Karpas-422 (cell line): ENCODE measurements around the gene ADAMTSL3. TPM values are rescaled to one million over a fixed set of nuclear protein-coding genes. Genes with fewer than 3 reads are reported as not detected.

Experiments used
- DNase-seq: peaks from one replicate; pipeline ENCODE4 v3.0.0-alpha.2; 2015
- H2AFZ ChIP-seq: fragments of 200-600 bp; sonication (generic); 2 replicates; pipeline ENCODE4 v1.6.1; 2014; ENCODE audit warnings: antibody characterized with exemption, low read length, mixed read lengths
- H3K27ac ChIP-seq: fragments of 200-600 bp; sonication (generic); 2 replicates; pipeline ENCODE4 v1.5.1; 2014; ENCODE audit warnings: mild to moderate bottlenecking, low read length, moderate library complexity
- H3K27me3 ChIP-seq: fragments of 200-600 bp; sonication (generic); 2 replicates; pipeline ENCODE4 v1.6.1; 2014; ENCODE audit warnings: low read length, mixed read lengths
- H3K36me3 ChIP-seq: fragments of 200-600 bp; sonication (generic); 2 replicates; pipeline ENCODE4 v1.6.1; 2014; ENCODE audit warnings: low read length, mixed read lengths; ENCODE audit not compliant: insufficient read depth
- H3K4me1 ChIP-seq: fragments of 200-600 bp; sonication (generic); 2 replicates; pipeline ENCODE4 v1.6.1; 2014; ENCODE audit warnings: mild to moderate bottlenecking, low read length, mixed read lengths
- H3K4me2 ChIP-seq: fragments of 200-600 bp; sonication (generic); 2 replicates; pipeline ENCODE4 v1.6.1; 2014; ENCODE audit warnings: low read length, low read depth, mild to moderate bottlenecking; ENCODE audit not compliant: poor library complexity, severe bottlenecking
- H3K4me3 ChIP-seq: fragments of 200-600 bp; sonication (generic); 2 replicates; pipeline ENCODE4 v1.5.1; 2014; ENCODE audit warnings: mild to moderate bottlenecking, antibody characterized with exemption, low read length, mixed read lengths
- H3K79me2 ChIP-seq: fragments of 200-600 bp; sonication (generic); 2 replicates; pipeline ENCODE4 v1.6.1; 2014; ENCODE audit warnings: mild to moderate bottlenecking, low read length, mixed read lengths
- H3K9ac ChIP-seq: fragments of 200-600 bp; sonication (generic); 2 replicates; pipeline ENCODE4 v1.6.0; 2014; ENCODE audit warnings: low read length
- H3K9me2 ChIP-seq: fragments of 200-600 bp; sonication (generic), shearing (Covaris generic); replicated peaks from 2 replicates; pipeline ENCODE4 v1.6.0; 2014; ENCODE audit warnings: mild to moderate bottlenecking, low read length, moderate library complexity; ENCODE audit not compliant: insufficient read depth
- H3K9me3 ChIP-seq: fragments of 300-700, 200-600 bp; sonication (generic); 2 replicates; pipeline ENCODE4 v1.6.1; 2014; ENCODE audit warnings: low read length, mixed read lengths
- H4K20me1 ChIP-seq: fragments of 200-600 bp; sonication (generic); 2 replicates; pipeline ENCODE4 v1.6.1; 2014; ENCODE audit warnings: mild to moderate bottlenecking, antibody characterized with exemption, low read length, low read depth; ENCODE audit not compliant: insufficient read depth
- total RNA-seq: library from RNA; depleted of rRNA; stranded (reverse); fragments of >200 nt; shearing (Covaris generic); gene quantifications from 2 replicates; pipeline ENCODE4 v1.2.3, GENCODE V29; 2014; ENCODE audit warnings: low replicate concordance

The ADAMTSL3 gene
- total RNA-seq, 1 experiment from 2014 or later, result not detected

DNA sequence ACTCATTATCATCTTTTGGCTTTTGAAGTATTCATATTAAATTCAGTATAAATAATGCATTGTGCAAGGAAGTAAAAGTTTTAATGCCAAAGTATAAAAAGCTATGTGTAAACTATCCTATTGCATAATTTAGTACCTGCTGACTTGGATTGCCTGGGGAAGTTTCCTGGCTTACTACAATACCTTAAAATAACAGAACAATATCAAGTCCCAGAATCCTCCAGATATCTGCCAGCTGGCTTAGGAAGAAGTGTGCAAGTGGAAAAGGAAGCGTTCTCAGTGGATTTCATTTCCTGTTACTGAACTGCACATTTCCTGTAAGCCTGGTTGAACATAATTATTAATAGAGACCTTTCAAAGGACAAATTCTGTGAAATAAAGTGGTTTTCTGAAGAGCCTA lies 236.7 kb downstream of the ADAMTSL3 start:
- DNase-seq, result no peak
- Histone ChIP-seq H4K20me1 (no peaks in the 10 kb centered on the region), H3K4me3 (no peak overlapping the region), H3K27ac (no peak overlapping the region), H2AFZ (no peak overlapping the region), H3K4me2 (no peak overlapping the region), H3K27me3 (no peaks in the 10 kb centered on the region), H3K79me2 (no peaks in the 10 kb centered on the region), H3K36me3 (no peaks in the 10 kb centered on the region), H3K9ac (no peak overlapping the region), H3K9me2 (no peaks in the 10 kb centered on the region), H3K4me1 (no peaks in the 10 kb centered on the region), H3K9me3 (no peaks in the 10 kb centered on the region)

DNA sequence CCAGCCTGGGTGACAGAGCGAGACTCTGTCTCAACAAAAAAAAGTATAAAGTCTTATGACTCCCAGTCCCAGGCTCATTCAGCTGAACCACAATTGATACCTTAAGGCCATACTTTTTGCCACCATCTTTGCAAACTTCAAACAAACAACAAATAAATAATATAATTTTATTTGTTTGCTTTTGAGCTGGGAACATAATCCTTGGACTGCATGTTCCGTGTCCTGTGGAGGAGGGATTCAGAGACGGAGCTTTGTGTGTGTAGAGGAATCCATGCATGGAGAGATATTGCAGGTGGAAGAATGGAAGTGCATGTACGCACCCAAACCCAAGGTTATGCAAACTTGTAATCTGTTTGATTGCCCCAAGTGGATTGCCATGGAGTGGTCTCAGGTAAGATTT lies 238.6 kb downstream of the ADAMTSL3 start:
- no peaks in the 10 kb centered on the region for H3K27me3 ChIP-seq
- H3K9me3 ChIP-seq, result no peaks in the 10 kb centered on the region
- no peaks in the 10 kb centered on the region for H3K79me2 ChIP-seq
- H3K9me2 ChIP-seq, result no peaks in the 10 kb centered on the region
- no peaks in the 10 kb centered on the region for H3K4me1 ChIP-seq
- no peak overlapping the region for H3K27ac ChIP-seq
- no peak overlapping the region for H3K4me3 ChIP-seq
- DNase-seq, result no peak
- no peak overlapping the region for H2AFZ ChIP-seq
- no peak overlapping the region for H3K9ac ChIP-seq
- no peaks in the 10 kb centered on the region for H3K36me3 ChIP-seq
- no peaks in the 10 kb centered on the region for H4K20me1 ChIP-seq
- H3K4me2 ChIP-seq, result no peak overlapping the region

DNA sequence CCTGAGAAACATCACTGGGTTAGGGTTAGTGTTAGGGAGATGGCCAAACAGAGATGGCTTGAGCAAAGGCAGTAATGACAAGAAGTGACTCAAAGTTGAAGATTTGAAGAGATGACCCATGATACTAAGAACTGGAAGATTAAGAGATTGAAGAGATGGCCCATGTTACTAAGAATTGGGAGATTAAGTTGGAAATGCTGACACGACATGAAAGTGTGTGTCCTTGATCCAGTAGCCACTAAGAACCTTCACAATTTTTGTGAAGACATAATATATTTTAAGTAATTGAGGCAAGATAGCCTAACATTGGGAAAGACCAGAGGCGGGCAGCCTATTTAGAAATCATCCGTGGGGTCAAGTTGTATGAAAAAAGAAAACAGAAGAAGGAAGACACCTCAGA lies 239.4 kb downstream of the ADAMTSL3 start:
- Histone ChIP-seq H3K27ac (no peak overlapping the region), H3K4me3 (no peak overlapping the region), H3K79me2 (no peaks in the 10 kb centered on the region), H4K20me1 (no peaks in the 10 kb centered on the region), H3K27me3 (no peaks in the 10 kb centered on the region), H3K9ac (no peak overlapping the region), H3K4me1 (no peaks in the 10 kb centered on the region), H3K9me2 (no peaks in the 10 kb centered on the region), H3K4me2 (no peak overlapping the region), H3K36me3 (no peaks in the 10 kb centered on the region), H2AFZ (no peak overlapping the region), H3K9me3 (no peaks in the 10 kb centered on the region)
- DNase-seq, result no peak

DNA sequence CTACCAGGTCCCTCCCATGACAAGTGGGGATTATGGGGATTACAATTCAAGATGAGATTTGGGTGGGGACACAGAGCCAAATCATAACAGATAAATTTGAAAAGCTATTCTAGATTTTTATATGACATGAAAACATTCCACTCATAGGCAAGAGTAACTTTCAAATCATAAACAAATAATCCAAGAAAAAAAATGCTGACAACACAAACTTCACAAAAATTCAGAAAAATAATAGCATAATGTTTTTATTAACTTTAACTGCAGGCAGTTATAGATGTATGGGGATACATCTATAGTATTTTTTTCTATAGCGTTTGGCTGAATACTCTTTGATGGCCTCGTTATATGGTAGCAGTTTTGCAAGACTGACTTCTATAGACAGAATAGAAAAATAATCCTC lies 243.1 kb downstream of the ADAMTSL3 start:
- Histone ChIP-seq H3K4me1 (no peaks in the 10 kb centered on the region), H3K4me3 (no peak overlapping the region), H3K9me3 (no peaks in the 10 kb centered on the region), H3K4me2 (no peak overlapping the region), H4K20me1 (no peaks in the 10 kb centered on the region), H3K27ac (no peak overlapping the region), H3K27me3 (no peaks in the 10 kb centered on the region), H3K79me2 (no peaks in the 10 kb centered on the region), H3K9ac (no peak overlapping the region), H2AFZ (no peak overlapping the region), H3K36me3 (no peaks in the 10 kb centered on the region), H3K9me2 (no peaks in the 10 kb centered on the region)
- DNase-seq, result no peak

DNA sequence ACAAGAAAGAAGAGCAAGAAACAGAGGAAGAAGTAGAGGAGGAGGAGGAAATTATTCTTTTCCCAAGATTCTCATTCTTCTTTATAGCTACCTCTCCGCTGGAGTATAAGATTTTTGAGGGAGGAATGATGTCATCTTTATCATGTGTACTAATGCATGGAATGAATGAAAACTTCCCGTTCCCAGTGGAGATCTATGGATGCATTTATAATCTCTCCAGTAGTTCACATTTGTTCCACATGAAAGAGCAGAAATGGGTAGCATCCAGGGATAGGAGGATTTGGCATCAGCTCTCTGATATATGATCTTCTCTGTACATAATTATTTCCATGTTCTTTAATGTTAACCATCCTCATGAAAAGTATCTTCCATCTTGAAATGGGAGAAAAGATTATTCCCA lies 244.4 kb downstream of the ADAMTSL3 start:
- no peak overlapping the region for H3K27ac ChIP-seq
- H4K20me1 ChIP-seq, result no peaks in the 10 kb centered on the region
- no peaks in the 10 kb centered on the region for H3K9me2 ChIP-seq
- H3K4me1 ChIP-seq, result no peaks in the 10 kb centered on the region
- no peak for DNase-seq
- H3K4me3 ChIP-seq, result no peak overlapping the region
- H3K4me2 ChIP-seq, result no peak overlapping the region
- H2AFZ ChIP-seq, result no peak overlapping the region
- H3K9me3 ChIP-seq, result no peaks in the 10 kb centered on the region
- no peaks in the 10 kb centered on the region for H3K36me3 ChIP-seq
- H3K27me3 ChIP-seq, result no peaks in the 10 kb centered on the region
- no peak overlapping the region for H3K9ac ChIP-seq
- H3K79me2 ChIP-seq, result no peaks in the 10 kb centered on the region

GRCh38 chr15:83899670-83900069 lies 245.7 kb downstream of the ADAMTSL3 start:
- no peaks in the 10 kb centered on the region for H3K36me3 ChIP-seq
- no peaks in the 10 kb centered on the region for H3K9me2 ChIP-seq
- H3K79me2 ChIP-seq, result no peaks in the 10 kb centered on the region
- no peak overlapping the region for H3K4me3 ChIP-seq
- H3K27ac ChIP-seq, result no peak overlapping the region
- H3K9me3 ChIP-seq, result no peaks in the 10 kb centered on the region
- H3K4me1 ChIP-seq, result no peaks in the 10 kb centered on the region
- H3K4me2 ChIP-seq, result no peak overlapping the region
- DNase-seq, result no peak
- no peaks in the 10 kb centered on the region for H3K27me3 ChIP-seq
- no peak overlapping the region for H2AFZ ChIP-seq
- H3K9ac ChIP-seq, result no peak overlapping the region
- no peaks in the 10 kb centered on the region for H4K20me1 ChIP-seq

DNA sequence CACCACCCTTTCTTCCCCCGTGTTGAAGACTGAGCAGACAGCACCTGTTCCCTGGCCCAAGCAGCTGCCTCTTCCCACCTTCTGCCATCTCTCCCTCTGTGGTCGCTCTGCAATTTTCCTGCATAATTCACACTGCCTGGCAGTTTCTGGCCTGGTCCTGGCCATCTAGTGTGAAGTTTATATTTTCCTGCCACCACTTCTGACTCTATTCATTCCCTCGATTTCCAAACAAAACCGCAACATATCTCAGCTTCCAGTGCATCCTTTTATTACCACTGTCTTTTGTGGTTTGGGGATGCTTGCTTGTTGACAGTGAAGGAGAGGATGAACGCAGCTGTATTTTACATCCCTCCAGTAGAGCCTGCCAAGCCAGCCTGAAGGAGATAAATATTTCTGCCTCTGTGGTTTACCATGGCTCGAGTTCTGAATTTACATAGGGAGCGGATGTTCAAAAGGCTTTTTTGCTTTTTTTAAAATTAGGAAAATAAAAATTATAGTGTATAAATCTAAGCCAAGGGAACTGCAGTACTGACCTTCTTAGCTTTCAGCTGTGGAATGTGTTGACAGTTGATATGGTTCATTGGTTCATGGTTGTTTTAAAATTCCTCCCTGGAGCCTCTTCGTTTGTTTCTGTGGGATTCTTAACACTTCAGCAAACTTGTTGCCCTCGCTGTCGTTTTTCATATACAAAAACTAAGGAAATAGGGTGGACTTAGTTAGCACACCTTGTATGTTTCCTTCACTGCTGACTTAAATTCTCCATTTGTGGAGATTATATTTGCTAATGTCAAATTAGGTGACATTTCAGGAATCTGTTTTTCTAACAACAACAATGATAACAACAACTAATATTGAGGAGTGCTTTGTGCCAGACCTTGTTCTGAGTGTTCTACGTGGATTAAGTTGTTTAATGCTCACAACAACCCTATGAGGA lies 250.5 kb downstream of the ADAMTSL3 start:
- Histone ChIP-seq H3K9me2 (no peaks in the 10 kb centered on the region), H3K27ac (no peak overlapping the region), H3K4me2 (no peak overlapping the region), H3K79me2 (no peaks in the 10 kb centered on the region), H2AFZ (no peak overlapping the region), H3K27me3 (no peaks in the 10 kb centered on the region), H3K9me3 (no peaks in the 10 kb centered on the region), H3K4me3 (no peak overlapping the region), H3K4me1 (no peaks in the 10 kb centered on the region), H3K9ac (no peak overlapping the region), H4K20me1 (no peaks in the 10 kb centered on the region), H3K36me3 (no peaks in the 10 kb centered on the region)
- DNase-seq, result no peak

DNA sequence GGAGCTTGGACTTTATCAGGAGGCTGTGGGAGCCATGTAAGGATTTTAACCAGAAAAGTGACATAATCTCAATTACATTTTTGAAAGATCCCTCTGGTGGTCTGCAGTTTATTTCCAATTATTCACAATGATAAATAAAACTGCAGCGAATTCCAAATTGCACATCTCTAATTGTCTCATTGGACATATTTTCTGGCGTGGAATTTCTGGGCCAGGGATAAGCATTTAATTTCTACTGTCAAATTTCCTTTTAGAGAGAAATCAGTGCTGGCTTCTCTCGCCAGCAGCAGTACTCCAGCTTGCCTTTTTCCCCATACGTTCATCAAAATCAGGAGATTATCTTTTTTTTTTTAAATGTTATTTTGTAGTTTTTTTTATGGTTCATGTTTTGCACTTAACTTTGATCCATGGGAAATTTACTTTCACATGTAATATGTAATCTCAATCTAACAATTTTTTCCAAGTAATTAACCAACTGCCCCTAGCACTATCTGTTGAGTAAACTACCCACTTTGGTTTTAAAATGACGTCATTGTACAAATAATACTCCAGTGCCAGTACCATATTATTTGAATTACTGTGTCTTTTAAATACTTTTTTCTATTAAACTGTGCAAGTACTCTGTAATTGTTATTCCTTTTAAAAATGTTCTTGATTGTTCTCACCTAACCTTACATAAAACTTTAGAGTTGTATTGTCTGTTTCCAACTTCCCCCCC lies 251.8 kb downstream of the ADAMTSL3 start:
- no peak for DNase-seq
- H4K20me1 ChIP-seq, result no peaks in the 10 kb centered on the region
- H3K27me3 ChIP-seq, result no peaks in the 10 kb centered on the region
- no peaks in the 10 kb centered on the region for H3K4me1 ChIP-seq
- H3K4me3 ChIP-seq, result no peak overlapping the region
- no peaks in the 10 kb centered on the region for H3K9me3 ChIP-seq
- H3K79me2 ChIP-seq, result no peaks in the 10 kb centered on the region
- H3K9me2 ChIP-seq, result no peaks in the 10 kb centered on the region
- H3K4me2 ChIP-seq, result no peak overlapping the region
- H3K27ac ChIP-seq, result no peak overlapping the region
- H2AFZ ChIP-seq, result no peak overlapping the region
- no peaks in the 10 kb centered on the region for H3K36me3 ChIP-seq
- H3K9ac ChIP-seq, result no peak overlapping the region
